Sigmoid colon (tissue), 7 donors: ENCODE data around the gene LEAP2. TPM values are rescaled to one million over a fixed set of nuclear protein-coding genes. Genes with fewer than 3 reads are reported as not detected.

ENCODE experiments used
- DNase-seq: peaks from one replicate; pipeline ENCODE4 v3.0.0-alpha.2; 2019
- H3K27ac ChIP-seq, 4 donors: fragments of 200-600 bp; sonication (generic); one replicate each; pipeline ENCODE4 v1.5.1; 2016 to 2019; ENCODE audit warnings: mild to moderate bottlenecking in 1 of 4
- H3K27me3 ChIP-seq, 3 donors: fragments of 200-600 bp; sonication (generic); one replicate each; pipeline ENCODE4 v1.5.1; 2019; ENCODE audit warnings: mild to moderate bottlenecking in 1 of 3
- H3K36me3 ChIP-seq, 4 donors: fragments of 200-600 bp; sonication (generic); one replicate each; pipeline ENCODE4 v1.5.1; 2016 to 2019
- H3K4me1 ChIP-seq, 4 donors: fragments of 200-600 bp; sonication (generic); one replicate each; pipeline ENCODE4 v1.5.1; 2017 to 2019
- H3K4me3 ChIP-seq, 4 donors: fragments of 200-600 bp; sonication (generic); one replicate each; pipeline ENCODE4 v1.5.1; 2017 to 2019; ENCODE audit warnings: mild to moderate bottlenecking in 2 of 4, moderate library complexity in 1 of 4
- H3K9me3 ChIP-seq, 4 donors: fragments of 200-600 bp in 3 of 4; sonication (generic) in 3 of 4; one replicate each; pipeline versions ENCODE4 v1.5.1 to v1.6.1; 2013 to 2019
- CTCF ChIP-seq, 4 experiments: fragments of 450-650 bp in 3 of 4; fragments of 200-600 bp in 1 of 4; IDR thresholded peaks; one replicate each; pipeline ENCODE4 v1.5.1; 2016 to 2019; ENCODE audit warnings: antibody characterized with exemption in 4 of 4, mild to moderate bottlenecking in 3 of 4, moderate library complexity in 2 of 4
- EP300 ChIP-seq, 4 donors: sonication (generic); formaldehyde crosslinking; IDR thresholded peaks; one replicate each; pipeline ENCODE4 v1.6.1; 2017; ENCODE audit warnings: antibody characterized with exemption in 4 of 4
- POLR2A ChIP-seq, 2 donors: fragments of 450-650 bp; IDR thresholded peaks; one replicate each; pipeline ENCODE4 v1.6.1; 2016; ENCODE audit warnings: antibody characterized with exemption in 2 of 2, mild to moderate bottlenecking in 2 of 2, moderate library complexity in 2 of 2
- POLR2AphosphoS5 ChIP-seq, 4 donors: sonication (generic); formaldehyde crosslinking; IDR thresholded peaks; one replicate each; pipeline ENCODE4 v1.6.1; 2017; ENCODE audit warnings: antibody characterized with exemption in 4 of 4
- WGBS, 2 donors: extraction: QIAGEN DNeasy Blood & Tissue Kit; methylation state at CpG; one replicate each; pipeline ENCODE4 v1.1.7; 2013; 5-methylcytosine and 5-hydroxymethylcytosine counted together
- intact Hi-C: fragments of 100-400 bp; cut with DNase I; formaldehyde crosslinking; loops from one replicate; pipeline ENCODE4 v1.15.1; 2023
- polyA plus RNA-seq, 3 donors: library from polyadenylated mRNA; stranded (reverse); fragments of 200-250 nt; gene quantifications; one replicate each; pipeline ENCODE4 v1.2.3, GENCODE V29; 2013
- total RNA-seq, 4 donors: library from RNA; depleted of rRNA; stranded (reverse); fragments of >200 nt; gene quantifications; one replicate each; pipeline ENCODE4 v1.1.0, GENCODE V29; 2016
- donor health status: healthy with polysubstance abuse.
- donor health status: Bipolar disorder and iron deficiency.
- donor health status: healthy.

LEAP2 gene
- total and polyA plus RNA-seq, 7 donors = 0.36 to 1.7 (median 0.99) TPM

DNA sequence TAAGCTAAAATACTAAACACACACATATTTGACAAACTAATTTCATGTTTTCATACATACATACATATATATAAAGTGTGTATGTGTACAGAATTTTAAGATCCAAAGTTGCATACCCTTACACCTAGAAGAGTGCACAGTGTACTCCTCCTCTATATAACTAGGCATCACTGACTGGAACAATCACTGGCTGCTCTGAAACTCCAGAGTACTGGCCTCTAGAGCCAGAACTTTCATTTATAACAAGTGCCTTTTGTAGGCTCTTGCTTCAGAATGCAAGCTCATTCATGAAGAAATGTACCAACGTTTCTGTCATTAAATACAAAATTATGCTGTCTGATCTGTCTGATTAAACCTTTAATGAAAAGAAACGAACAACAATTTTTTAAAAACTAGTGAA is 4.0 kb downstream of the LEAP2 start:
- peak overlapping the region in 2 of 4 donors; percentile 16 to 21 for H3K27ac ChIP-seq
- no peaks in the 10 kb centered on the region for H3K27me3 ChIP-seq
- peaks cover 13 to 74% (median 31%) of the 10 kb centered on the region in 4 donors for H3K36me3 ChIP-seq
- TF ChIP-seq POLR2A (IDR thresholded peaks at IDR 0.05) (no peak), CTCF (IDR thresholded peaks at IDR 0.05) (no peak), EP300 (IDR thresholded peaks at IDR 0.05) (no peak), POLR2AphosphoS5 (IDR thresholded peaks at IDR 0.05) (no peak)
- intact Hi-C loops = no loop called here
- no peak overlapping the region for H3K4me3 ChIP-seq
- no peak for DNase-seq
- WGBS, 2 donors = 56 to 80% methylated on average over 2 of the region's 2 CpGs
- no peaks in the 10 kb centered on the region for H3K9me3 ChIP-seq
- peaks cover 0 to 20% (median 11%) of the 10 kb centered on the region in 4 donors for H3K4me1 ChIP-seq

- Histone ChIP-seq H3K36me3 (peaks cover 13 to 79% (median 33%) of the 10 kb centered on the region in 4 donors), H3K4me1 (peaks cover 0 to 16% (median 11%) of the 10 kb centered on the region in 4 donors), H3K9me3 (no peaks in the 10 kb centered on the region), H3K4me3 (no peak overlapping the region), H3K27me3 (no peaks in the 10 kb centered on the region), H3K27ac (peak overlapping the region in 2 of 4 donors; percentile 16 to 21)
- intact Hi-C loops = no loop called here
- no peak for DNase-seq
- 26 to 66% methylated on average over 3 of the region's 3 CpGs for WGBS, 2 donors
- TF ChIP-seq POLR2A (IDR thresholded peaks at IDR 0.05) = no peak
- TF ChIP-seq POLR2AphosphoS5 (IDR thresholded peaks at IDR 0.05) = no peak
- TF ChIP-seq EP300 (IDR thresholded peaks at IDR 0.05) = no peak
Measured at GRCh38 chr5:132877938-132878337, 4.5 kb downstream of the LEAP2 start.

GRCh38 chr5:132883261-132883834 is 9.9 kb downstream of the LEAP2 start:
- 11 to 31% methylated on average over 2 of the region's 2 CpGs for WGBS, 2 donors
- DNase-seq = peak; percentile 74
- peaks cover 25 to 98% (median 58%) of the 10 kb centered on the region in 4 donors for H3K36me3 ChIP-seq
- intact Hi-C loops = no loop called here
- no peak overlapping the region for H3K4me3 ChIP-seq
- H3K4me1 ChIP-seq = peaks cover 0 to 1% (median 0%) of the 10 kb centered on the region in 4 donors
- no peaks in the 10 kb centered on the region for H3K27me3 ChIP-seq
- no peaks in the 10 kb centered on the region for H3K9me3 ChIP-seq
- H3K27ac ChIP-seq = no peak overlapping the region
- TF ChIP-seq EP300 (IDR thresholded peaks at IDR 0.05) (no peak), POLR2A (IDR thresholded peaks at IDR 0.05) (no peak), CTCF (IDR thresholded peaks at IDR 0.05) (peak in 3 of 4 experiments; percentile 56 to 58 (median 57)), POLR2AphosphoS5 (IDR thresholded peaks at IDR 0.05) (no peak)

DNA sequence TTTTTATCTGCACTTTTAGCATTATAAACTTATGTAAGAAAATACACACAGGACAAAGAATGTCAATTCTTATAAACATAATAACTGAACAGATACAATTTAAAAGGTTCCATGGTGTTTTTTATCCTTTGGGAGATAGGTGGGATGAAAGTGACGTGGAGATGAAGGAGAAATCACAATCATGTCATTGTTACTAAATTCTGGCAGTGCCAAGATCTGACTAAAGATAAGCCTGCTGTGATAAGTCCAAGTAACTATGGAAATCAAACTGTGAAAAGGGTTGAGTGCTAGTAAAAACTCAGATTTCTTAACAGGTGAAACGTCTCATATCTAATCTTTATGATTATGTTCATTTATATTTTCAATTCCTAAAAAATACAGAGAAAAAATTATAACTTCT is 11.1 kb downstream of the LEAP2 start:
- intact Hi-C loops = no loop called here
- no peak for TF ChIP-seq EP300 (IDR thresholded peaks at IDR 0.05)
- no peak for TF ChIP-seq CTCF (IDR thresholded peaks at IDR 0.05)
- TF ChIP-seq POLR2A (IDR thresholded peaks at IDR 0.05) = no peak
- H3K9me3 ChIP-seq = no peaks in the 10 kb centered on the region
- no peak overlapping the region for H3K4me3 ChIP-seq
- no peak for DNase-seq
- no peaks in the 10 kb centered on the region for H3K27me3 ChIP-seq
- H3K36me3 ChIP-seq = peaks cover 25 to 100% (median 59%) of the 10 kb centered on the region in 4 donors
- H3K4me1 ChIP-seq = no peaks in the 10 kb centered on the region
- WGBS, 2 donors = 18 to 66% methylated on average over 2 of the region's 2 CpGs
- H3K27ac ChIP-seq = no peak overlapping the region

- no peak overlapping the region for H3K27ac ChIP-seq
- no peak for DNase-seq
- H3K9me3 ChIP-seq = no peaks in the 10 kb centered on the region
- no peaks in the 10 kb centered on the region for H3K4me1 ChIP-seq
- no peak for TF ChIP-seq POLR2AphosphoS5 (IDR thresholded peaks at IDR 0.05)
- TF ChIP-seq CTCF (IDR thresholded peaks at IDR 0.05) = no peak
- no peak for TF ChIP-seq EP300 (IDR thresholded peaks at IDR 0.05)
- no peak for TF ChIP-seq POLR2A (IDR thresholded peaks at IDR 0.05)
- intact Hi-C loops = no loop called here
- WGBS, 2 donors = 48 to 89% methylated on average over 11 of the region's 11 CpGs
- peaks cover 16 to 100% (median 46%) of the 10 kb centered on the region in 4 donors for H3K36me3 ChIP-seq
- no peak overlapping the region for H3K4me3 ChIP-seq
- no peaks in the 10 kb centered on the region for H3K27me3 ChIP-seq
Measured at GRCh38 chr5:132886064-132886823, 12.8 kb downstream of the LEAP2 start.
